ENCODE data around the gene CCDC6. TPM values are rescaled to one million over a fixed set of nuclear protein-coding genes. Genes with fewer than 3 reads are reported as not detected.

Gene CCDC6
- total and polyA plus RNA-seq, 9 of the 15 experiments (the other 6 are each of a cell fraction or from before 2014, with no cell fraction given): 10.4 to 41.0 (median 20.9) TPM

DNA sequence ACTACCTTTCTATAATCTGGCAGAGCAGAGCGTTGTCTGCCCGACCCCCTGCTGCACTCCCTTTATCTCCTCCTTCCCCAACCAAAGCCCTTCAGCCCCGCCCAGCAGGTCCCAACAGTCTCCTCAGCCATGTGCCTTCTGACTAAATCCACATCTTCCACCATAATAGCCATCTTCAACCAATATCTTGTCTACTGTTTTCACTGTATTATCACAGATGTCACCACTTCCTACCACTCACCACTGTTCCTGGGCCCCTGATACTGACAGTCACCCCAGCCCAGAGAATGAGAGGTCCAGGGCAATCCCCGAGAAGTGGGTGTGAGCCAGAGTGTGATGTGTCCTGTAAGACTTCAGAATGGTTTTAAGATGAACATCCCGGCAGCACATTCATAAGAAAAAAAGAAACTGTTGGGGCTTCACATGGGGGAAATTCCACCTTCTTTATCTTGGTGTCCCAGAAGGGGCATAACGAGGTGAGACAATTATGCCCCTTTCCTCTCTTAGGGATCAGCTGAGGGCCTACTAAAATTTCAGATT is 25.3 kb downstream of the CCDC6 start (continued):
- TF ChIP-seq SMAD4 (CRISPR knock-in tag; conservative IDR thresholded peaks at IDR 0.05) (0 out of 2 replicates have a peak, but pooled peaks have one; percentile 51), ATF1 (CRISPR knock-in tag; IDR thresholded peaks at IDR 0.05) (no peak), ATF1 (tag; IDR thresholded peaks at IDR 0.05) (0 out of 2 replicates have a peak, but pooled peaks have one; percentile 11), KDM1A (IDR thresholded peaks at IDR 0.05) (peak; percentile 52 to 71), FOXA3 (CRISPR knock-in tag; conservative IDR thresholded peaks at IDR 0.05 in 1 of 2, IDR thresholded peaks at IDR 0.05 in 1 of 2) (peak in 1 of 2 experiments; percentile 50; a peak in 1 of 4 replicates), RCOR1 (IDR thresholded peaks at IDR 0.05; ENCODE audit: borderline replicate concordance in 1 of 2, low read depth in 2 of 2, low read length in 2 of 2) (peak in 1 of 2 experiments; percentile 50; a peak in 1 of 4 replicates), DPF2 (IDR thresholded peaks at IDR 0.05) (peak; percentile 72), RBM39 (optimal IDR thresholded peaks at IDR 0.05; ENCODE audit: low read depth, low read length) (peak; percentile 51), MAZ (CRISPR knock-in tag; conservative IDR thresholded peaks at IDR 0.05 in 1 of 2, IDR thresholded peaks at IDR 0.05 in 1 of 2) (0 out of 4 replicates have a peak, but pooled peaks of 1 of the 2 experiments have one; percentile 28), ZNF445 (CRISPR knock-in tag; IDR thresholded peaks at IDR 0.05; ENCODE audit: low read depth) (no peak), HDAC1 (IDR thresholded peaks at IDR 0.05) (peak in 1 of 2 experiments; percentile 73; a peak in 2 of 4 replicates), ZNF282 (CRISPR knock-in tag; IDR thresholded peaks at IDR 0.05) (no peak), CBFA2T3 (IDR thresholded peaks at IDR 0.05) (peak; percentile 83), PHF8 (IDR thresholded peaks at IDR 0.05; ENCODE audit: borderline replicate concordance, low read length) (no peak), ARID1B (IDR thresholded peaks at IDR 0.05) (peak; percentile 77)
- TF ChIP-seq, protein P1, sequence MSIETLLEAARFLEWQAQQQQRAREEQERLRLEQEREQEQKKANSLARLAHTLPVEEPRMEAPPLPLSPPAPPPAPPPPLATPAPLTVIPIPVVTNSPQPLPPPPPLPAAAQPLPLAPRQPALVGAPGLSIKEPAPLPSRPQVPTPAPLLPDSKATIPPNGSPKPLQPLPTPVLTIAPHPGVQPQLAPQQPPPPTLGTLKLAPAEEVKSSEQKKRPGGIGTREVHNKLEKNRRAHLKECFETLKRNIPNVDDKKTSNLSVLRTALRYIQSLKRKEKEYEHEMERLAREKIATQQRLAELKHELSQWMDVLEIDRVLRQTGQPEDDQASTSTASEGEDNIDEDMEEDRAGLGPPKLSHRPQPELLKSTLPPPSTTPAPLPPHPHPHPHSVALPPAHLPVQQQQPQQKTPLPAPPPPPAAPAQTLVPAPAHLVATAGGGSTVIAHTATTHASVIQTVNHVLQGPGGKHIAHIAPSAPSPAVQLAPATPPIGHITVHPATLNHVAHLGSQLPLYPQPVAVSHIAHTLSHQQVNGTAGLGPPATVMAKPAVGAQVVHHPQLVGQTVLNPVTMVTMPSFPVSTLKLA (conservative IDR thresholded peaks at IDR 0.05): peak; percentile 60 to 82; a peak in 3 of 4 replicates
- TF ChIP-seq, protein P2, sequence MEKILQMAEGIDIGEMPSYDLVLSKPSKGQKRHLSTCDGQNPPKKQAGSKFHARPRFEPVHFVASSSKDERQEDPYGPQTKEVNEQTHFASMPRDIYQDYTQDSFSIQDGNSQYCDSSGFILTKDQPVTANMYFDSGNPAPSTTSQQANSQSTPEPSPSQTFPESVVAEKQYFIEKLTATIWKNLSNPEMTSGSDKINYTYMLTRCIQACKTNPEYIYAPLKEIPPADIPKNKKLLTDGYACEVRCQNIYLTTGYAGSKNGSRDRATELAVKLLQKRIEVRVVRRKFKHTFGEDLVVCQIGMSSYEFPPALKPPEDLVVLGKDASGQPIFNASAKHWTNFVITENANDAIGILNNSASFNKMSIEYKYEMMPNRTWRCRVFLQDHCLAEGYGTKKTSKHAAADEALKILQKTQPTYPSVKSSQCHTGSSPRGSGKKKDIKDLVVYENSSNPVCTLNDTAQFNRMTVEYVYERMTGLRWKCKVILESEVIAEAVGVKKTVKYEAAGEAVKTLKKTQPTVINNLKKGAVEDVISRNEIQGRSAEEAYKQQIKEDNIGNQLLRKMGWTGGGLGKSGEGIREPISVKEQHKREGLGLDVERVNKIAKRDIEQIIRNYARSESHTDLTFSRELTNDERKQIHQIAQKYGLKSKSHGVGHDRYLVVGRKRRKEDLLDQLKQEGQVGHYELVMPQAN (IDR thresholded peaks at IDR 0.05; ENCODE audit: borderline replicate concordance): peak; percentile 52; the same call in 1 of the 2 replicates
- TF ChIP-seq, protein P3, sequence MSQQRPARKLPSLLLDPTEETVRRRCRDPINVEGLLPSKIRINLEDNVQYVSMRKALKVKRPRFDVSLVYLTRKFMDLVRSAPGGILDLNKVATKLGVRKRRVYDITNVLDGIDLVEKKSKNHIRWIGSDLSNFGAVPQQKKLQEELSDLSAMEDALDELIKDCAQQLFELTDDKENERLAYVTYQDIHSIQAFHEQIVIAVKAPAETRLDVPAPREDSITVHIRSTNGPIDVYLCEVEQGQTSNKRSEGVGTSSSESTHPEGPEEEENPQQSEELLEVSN (IDR thresholded peaks at IDR 0.05; ENCODE audit: borderline replicate concordance in 1 of 2, extremely low read depth in 1 of 2, insufficient read depth in 1 of 2, insufficient read length in 1 of 2, low read depth in 1 of 2, low read length in 1 of 2, poor library complexity in 1 of 2, severe bottlenecking in 1 of 2): peak; percentile 26 to 65
- TF ChIP-seq, protein P4, sequence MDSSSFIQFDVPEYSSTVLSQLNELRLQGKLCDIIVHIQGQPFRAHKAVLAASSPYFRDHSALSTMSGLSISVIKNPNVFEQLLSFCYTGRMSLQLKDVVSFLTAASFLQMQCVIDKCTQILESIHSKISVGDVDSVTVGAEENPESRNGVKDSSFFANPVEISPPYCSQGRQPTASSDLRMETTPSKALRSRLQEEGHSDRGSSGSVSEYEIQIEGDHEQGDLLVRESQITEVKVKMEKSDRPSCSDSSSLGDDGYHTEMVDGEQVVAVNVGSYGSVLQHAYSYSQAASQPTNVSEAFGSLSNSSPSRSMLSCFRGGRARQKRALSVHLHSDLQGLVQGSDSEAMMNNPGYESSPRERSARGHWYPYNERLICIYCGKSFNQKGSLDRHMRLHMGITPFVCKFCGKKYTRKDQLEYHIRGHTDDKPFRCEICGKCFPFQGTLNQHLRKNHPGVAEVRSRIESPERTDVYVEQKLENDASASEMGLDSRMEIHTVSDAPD (CRISPR knock-in tag; IDR thresholded peaks at IDR 0.05): no peak
